Measurements from ENCODE around the gene FAM227B.
"Not testable (repeated sequence)": the region's sequence is repeated elsewhere in the genome, so short reads cannot be mapped to it uniquely, and the experiment has no call there.

Gene FAM227B

DNA sequence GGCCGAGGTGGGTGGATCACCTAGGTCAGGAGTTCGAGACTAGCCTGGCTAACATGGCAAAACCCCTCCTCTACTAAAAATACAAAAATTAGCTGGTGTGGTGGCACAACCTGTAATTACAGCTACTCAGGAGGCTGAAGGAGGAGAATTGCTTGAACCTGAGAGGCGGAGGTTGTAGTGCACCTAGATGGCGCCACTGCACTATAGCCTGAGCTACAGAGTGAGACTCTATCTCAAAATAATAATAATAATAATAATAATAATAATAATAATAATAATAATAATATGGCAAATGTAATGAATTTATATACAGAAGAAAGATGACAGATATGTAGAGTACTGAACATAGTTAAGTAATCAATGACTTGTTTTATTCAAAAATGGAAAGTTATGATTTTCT, 149.4 kb downstream of the FAM227B start:
- POLR2A ChIA-PET; DNase-seq (ENCODE audit: extremely low spot score): not testable (repeated sequence)
- TF ChIP-seq, protein P1, sequence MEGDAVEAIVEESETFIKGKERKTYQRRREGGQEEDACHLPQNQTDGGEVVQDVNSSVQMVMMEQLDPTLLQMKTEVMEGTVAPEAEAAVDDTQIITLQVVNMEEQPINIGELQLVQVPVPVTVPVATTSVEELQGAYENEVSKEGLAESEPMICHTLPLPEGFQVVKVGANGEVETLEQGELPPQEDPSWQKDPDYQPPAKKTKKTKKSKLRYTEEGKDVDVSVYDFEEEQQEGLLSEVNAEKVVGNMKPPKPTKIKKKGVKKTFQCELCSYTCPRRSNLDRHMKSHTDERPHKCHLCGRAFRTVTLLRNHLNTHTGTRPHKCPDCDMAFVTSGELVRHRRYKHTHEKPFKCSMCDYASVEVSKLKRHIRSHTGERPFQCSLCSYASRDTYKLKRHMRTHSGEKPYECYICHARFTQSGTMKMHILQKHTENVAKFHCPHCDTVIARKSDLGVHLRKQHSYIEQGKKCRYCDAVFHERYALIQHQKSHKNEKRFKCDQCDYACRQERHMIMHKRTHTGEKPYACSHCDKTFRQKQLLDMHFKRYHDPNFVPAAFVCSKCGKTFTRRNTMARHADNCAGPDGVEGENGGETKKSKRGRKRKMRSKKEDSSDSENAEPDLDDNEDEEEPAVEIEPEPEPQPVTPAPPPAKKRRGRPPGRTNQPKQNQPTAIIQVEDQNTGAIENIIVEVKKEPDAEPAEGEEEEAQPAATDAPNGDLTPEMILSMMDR (IDR thresholded peaks at IDR 0.05; ENCODE audit: control extremely low read depth, extremely low read depth, low read depth, missing control alignments): peak; percentile 15
- CTCF ChIA-PET: interaction anchor here (1.0 to 1.6 kb wide), 8 partner anchors 9 to 684 kb away, joined by 3 to 5 read pairs (median 4); no protein-coding TSS in a partner anchor

DNA sequence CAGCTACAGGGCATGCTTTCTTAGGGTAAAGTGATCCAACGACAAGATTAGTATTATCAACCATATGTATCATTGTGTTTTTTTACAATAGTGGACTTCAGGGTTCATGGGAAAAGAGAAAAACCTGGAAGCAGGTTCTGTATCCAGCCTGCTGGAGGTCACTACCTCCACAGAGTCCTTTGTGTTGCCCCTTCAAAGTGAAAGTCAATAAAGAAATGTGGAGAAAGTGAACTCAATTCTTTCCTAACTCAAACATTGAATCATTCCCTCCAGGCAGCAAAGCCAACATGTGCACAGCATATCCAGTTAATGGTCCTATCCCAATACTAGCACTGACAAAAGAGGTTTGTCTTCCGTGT, 152.2 kb downstream of the FAM227B start:
- TF ChIP-seq, protein P1 (IDR thresholded peaks at IDR 0.05; ENCODE audit: control extremely low read depth, extremely low read depth, low read depth, missing control alignments): no peak
- ChIA-PET CTCF (no interaction called here), POLR2A (no interaction called here)
- DNase-seq (ENCODE audit: extremely low spot score): no peak

DNA sequence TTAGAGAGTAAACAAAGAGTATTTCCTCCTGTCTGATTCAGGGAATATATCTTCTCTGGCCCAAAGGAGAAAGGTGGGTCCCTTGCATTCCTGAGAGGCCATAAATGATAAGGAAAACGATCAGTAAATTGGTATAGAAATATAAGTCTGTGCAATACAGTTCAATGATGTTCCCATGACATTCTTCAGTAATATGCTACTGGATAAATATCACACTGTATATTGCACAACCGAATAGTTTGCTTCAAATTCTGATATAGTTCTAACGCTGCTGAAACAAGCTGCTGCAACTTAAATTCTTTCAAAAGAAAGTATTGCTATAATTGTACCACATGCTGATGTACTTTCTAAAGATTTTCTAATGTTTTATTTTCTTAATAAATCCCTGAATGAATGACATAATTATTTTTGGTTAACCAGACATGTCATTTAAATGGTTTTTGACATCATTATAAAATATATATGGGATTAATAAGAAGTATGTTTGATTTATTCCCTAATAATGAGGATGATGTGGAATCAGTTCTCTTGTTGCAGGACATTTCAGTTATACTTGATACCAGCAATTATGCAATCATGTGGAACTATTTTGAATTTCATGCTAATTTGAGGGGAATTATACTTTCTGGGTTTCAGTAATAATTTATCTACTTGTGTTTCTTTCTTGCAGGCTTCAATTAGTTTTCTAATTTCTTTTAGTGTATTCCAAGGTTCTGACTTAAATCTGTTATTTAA, 152.7 kb downstream of the FAM227B start:
- CTCF ChIA-PET: no interaction called here
- TF ChIP-seq, protein P1 (IDR thresholded peaks at IDR 0.05; ENCODE audit: control extremely low read depth, extremely low read depth, low read depth, missing control alignments): no peak
- POLR2A ChIA-PET: no interaction called here
- DNase-seq (ENCODE audit: extremely low spot score): no peak

DNA sequence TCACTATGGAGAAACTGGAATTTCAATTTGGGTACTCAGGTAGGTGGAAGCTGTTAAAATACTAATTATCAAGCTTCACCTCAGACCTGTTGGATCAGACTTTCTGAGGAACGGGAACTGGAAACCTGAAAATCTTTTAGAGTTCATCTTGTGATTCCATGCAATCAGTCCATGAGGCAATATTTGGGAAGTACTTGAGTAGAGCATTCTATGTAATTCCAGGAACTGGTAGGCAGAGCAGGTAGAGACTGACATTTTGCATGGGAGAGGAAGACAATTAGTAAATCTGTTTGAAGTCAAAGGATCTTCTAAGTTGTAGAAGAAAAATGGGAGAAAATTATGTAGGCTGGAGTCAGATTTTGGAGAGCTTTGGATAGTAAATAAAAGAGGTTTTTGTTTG, 154.5 kb downstream of the FAM227B start:
- POLR2A ChIA-PET: no interaction called here
- TF ChIP-seq, protein P1 (IDR thresholded peaks at IDR 0.05; ENCODE audit: control extremely low read depth, extremely low read depth, low read depth, missing control alignments): no peak

DNA sequence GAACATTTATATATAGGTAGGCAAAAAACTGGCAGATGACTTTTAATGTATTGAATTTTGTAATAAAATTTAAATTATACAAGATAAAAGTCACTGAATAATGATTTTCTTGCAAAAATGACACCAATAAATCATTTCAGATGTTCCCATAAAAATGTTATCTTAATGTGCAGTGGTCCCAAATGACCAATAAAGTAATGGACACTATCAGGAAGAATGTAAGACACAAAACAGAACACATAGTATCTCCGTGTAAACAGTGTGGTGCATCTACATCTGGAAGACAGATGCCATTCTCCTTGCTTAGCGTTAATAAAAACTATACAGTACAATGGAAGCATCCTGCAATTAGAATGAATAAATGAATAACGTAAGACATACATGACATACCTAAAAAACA, 156.1 kb downstream of the FAM227B start:
- DNase-seq (ENCODE audit: extremely low spot score): no peak
- TF ChIP-seq, protein P1 (IDR thresholded peaks at IDR 0.05; ENCODE audit: control extremely low read depth, extremely low read depth, low read depth, missing control alignments): no peak
- ChIA-PET POLR2A (no interaction called here), CTCF (no interaction called here)

More for the DNA sequence above, 154.5 kb downstream of the FAM227B start:
- DNase-seq (ENCODE audit: extremely low spot score): no peak
- CTCF ChIA-PET: no interaction called here

DNA sequence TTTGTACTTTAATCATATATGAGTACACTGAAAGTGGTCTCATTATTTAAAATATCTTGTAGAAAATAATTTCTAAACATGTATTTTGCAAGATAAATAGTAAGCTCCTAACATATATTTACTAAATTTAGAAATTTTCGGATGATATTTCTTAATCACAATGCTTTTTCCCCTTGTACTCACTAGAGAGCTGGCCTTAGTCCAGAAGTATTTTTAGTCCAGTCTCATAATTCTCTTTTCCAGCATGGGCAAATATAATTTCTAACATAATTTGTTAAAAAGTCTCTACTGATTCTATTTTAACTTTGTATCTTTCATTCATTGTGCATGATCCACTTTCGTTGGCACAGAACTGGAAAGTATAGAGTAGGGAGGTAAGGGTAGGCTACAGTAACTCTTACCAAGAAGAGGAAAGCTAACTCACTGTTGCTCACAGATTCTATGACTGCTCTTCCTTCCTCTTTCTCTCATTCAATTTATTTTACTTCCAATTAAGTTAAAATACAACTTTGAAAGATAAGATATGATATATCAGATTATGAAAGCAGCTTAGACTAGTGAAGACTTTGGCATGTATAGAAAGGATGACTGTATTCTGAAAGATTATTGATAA, 158.3 kb downstream of the FAM227B start:
- DNase-seq (ENCODE audit: extremely low spot score): no peak
- CTCF ChIA-PET: interaction anchor here (1.5 kb wide), 1 partner anchor 8 kb away, joined by 4 read pairs; no protein-coding TSS in a partner anchor
- TF ChIP-seq, protein P1 (IDR thresholded peaks at IDR 0.05; ENCODE audit: control extremely low read depth, extremely low read depth, low read depth, missing control alignments): no peak

More for the DNA sequence above, 158.3 kb downstream of the FAM227B start:
- POLR2A ChIA-PET: no interaction called here
